GM12864 (cell line): ENCODE measurements around the gene DISP1.

Experiments used
- DNase-seq: peaks from one replicate; pipeline ENCODE4 v3.0.0-alpha.2; 2011; ENCODE audit warnings: low read depth
- H3K4me3 ChIP-seq: 2 replicates; pipeline ENCODE4 v1.5.1; 2011; ENCODE audit warnings: mild to moderate bottlenecking, low read depth, low read length, control low read depth
- CTCF ChIP-seq: IDR thresholded peaks from 2 replicates; pipeline ENCODE4 v1.5.1; 2011; ENCODE audit warnings: low read depth, mild to moderate bottlenecking, moderate library complexity, low read length, control low read depth, inconsistent platforms; ENCODE audit errors: missing control alignments

DISP1 gene

GRCh38 chr1:222794656-222795474 is 20.0 kb upstream of the DISP1 start:
- DNase-seq: no peak
- TF ChIP-seq CTCF: no peak
- no peak overlapping the region for H3K4me3 ChIP-seq

DNA sequence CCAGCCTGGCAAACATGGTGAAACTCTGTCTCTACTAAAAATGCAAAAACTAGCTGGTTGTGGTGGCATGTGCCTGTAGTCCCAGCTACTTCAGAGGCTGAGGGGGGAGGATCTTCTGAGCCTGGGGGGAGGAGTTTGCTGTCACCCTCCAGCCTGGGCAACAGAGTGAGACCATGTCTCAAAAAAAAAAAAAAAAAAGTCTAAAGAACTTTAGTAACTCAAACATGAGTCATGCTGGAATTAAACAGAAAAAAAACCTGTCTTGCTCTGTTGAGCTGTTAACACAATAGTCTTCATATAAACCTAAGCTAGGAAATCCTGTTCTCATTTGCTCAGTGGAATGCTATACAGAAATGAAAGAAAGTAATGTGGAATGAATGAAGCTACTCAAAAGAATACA is 16.7 kb upstream of the DISP1 start:
- DNase-seq: no peak
- TF ChIP-seq CTCF: no peak

GRCh38 chr1:222798975-222799374 is 15.9 kb upstream of the DISP1 start:
- TF ChIP-seq CTCF: no peak
- DNase-seq: no peak

More for the DNA sequence above, 16.7 kb upstream of the DISP1 start:
- H3K4me3 ChIP-seq: no peak overlapping the region

GRCh38 chr1:222801067-222801466 is 13.8 kb upstream of the DISP1 start:
- TF ChIP-seq CTCF: no peak
- no peak for DNase-seq
- H3K4me3 ChIP-seq: no peak overlapping the region

More at GRCh38 chr1:222798975-222799374, 15.9 kb upstream of the DISP1 start:
- H3K4me3 ChIP-seq: no peak overlapping the region

DNA sequence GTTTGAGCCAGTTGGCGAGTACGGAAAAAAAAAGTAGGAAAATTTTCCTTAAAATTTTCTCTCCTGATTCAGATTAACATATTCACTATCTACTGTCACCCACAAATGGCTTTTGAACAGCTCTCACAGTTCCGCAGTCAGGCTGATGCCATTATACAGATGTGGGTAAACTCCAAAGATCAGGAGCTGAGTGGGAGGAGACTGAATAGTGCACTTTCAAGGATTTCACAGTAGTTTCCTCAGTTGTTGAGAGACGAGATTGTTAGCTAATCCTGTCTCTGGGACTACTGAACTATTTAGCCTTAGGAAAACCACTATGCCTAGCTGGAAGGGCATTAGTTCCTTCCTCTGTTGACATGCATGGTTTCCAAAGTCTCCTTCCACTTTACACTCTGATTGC is 3.2 kb upstream of the DISP1 start:
- no peak for DNase-seq
- no peak for TF ChIP-seq CTCF
- no peak overlapping the region for H3K4me3 ChIP-seq

DNA sequence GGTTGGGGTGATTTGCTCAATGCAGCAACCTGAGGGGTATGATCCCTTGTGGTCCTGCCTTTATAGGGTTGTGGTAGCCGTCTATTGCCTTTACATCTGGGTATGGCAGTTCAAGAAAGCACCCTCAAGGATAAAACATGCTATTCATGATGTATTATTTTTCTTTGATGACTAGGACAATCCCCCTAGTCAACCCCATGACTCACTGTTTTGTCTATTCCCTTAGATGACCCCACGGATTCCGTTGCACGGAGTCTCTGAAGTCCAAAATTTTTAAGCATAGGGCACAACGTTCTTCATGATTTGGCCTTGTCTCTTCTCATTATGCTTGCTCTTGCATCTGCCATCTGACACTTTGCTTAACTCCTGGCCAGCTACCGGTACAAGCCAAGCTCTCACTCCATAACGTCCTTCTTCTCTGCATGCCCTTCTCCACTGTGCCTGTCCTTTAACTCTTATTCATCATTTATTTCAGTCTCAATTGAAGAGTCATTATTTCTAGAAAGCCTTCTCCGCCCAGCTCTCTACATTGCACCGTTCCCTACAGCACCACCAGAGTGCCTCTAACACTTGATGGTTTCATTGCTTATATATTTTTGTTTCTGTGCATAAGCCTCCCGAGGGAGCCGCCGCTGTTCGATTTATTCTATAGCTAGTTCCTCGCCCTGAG is 838 bp upstream of the DISP1 start:
- no peak for DNase-seq
- H3K4me3 ChIP-seq: no peak overlapping the region; the same call in 1 of the 2 replicates
- no peak for TF ChIP-seq CTCF
